ENCODE measurements around the gene KLF7.

KLF7 gene

GRCh38 chr2:207148020-207148419 is 17.7 kb downstream of the KLF7 start:
- DNase-seq = no peak
- no peak for ATAC-seq

- DNase-seq = no peak
- peak; percentile 5 for ATAC-seq
Observed at GRCh38 chr2:207144173-207144785, 21.5 kb downstream of the KLF7 start.

- DNase-seq (peak; percentile 66), ATAC-seq (peak; percentile 70)
Observed at GRCh38 chr2:207143215-207144172, 22.3 kb downstream of the KLF7 start.

- peak; percentile 61 for ATAC-seq
- no peak for DNase-seq
Observed at GRCh38 chr2:207142461-207142860, 23.3 kb downstream of the KLF7 start.

GRCh38 chr2:207141386-207141785 is 24.4 kb downstream of the KLF7 start:
- no peak for ATAC-seq
- no peak for DNase-seq

- no peak for DNase-seq
- no peak for ATAC-seq
Observed at GRCh38 chr2:207140265-207140664, 25.5 kb downstream of the KLF7 start.

GRCh38 chr2:207139552-207139951 is 26.2 kb downstream of the KLF7 start:
- no peak for ATAC-seq
- no peak for DNase-seq

- DNase-seq (no peak), ATAC-seq (no peak)
Observed at GRCh38 chr2:207138627-207139297, 27.0 kb downstream of the KLF7 start.

- DNase-seq (no peak), ATAC-seq (no peak)
Observed at GRCh38 chr2:207137596-207138337, 28.0 kb downstream of the KLF7 start.

GRCh38 chr2:207136874-207137273 is 28.9 kb downstream of the KLF7 start:
- ATAC-seq (no peak), DNase-seq (no peak)

GRCh38 chr2:207135801-207136457 is 29.8 kb downstream of the KLF7 start:
- no peak for DNase-seq
- ATAC-seq = no peak

- no peak for ATAC-seq
Observed at GRCh38 chr2:207135340-207135739, 30.4 kb downstream of the KLF7 start.

GRCh38 chr2:207133820-207134519 is 31.8 kb downstream of the KLF7 start:
- DNase-seq = no peak
- no peak for ATAC-seq

More at GRCh38 chr2:207135340-207135739, 30.4 kb downstream of the KLF7 start:
- no peak for DNase-seq

GRCh38 chr2:207133458-207133819 is 32.3 kb downstream of the KLF7 start:
- ATAC-seq = no peak
- no peak for DNase-seq

- ATAC-seq = no peak
Observed at GRCh38 chr2:207132019-207132418, 33.7 kb downstream of the KLF7 start.

GRCh38 chr2:207131594-207131993 is 34.2 kb downstream of the KLF7 start:
- ATAC-seq = no peak
- no peak for DNase-seq

More at GRCh38 chr2:207132019-207132418, 33.7 kb downstream of the KLF7 start:
- no peak for DNase-seq

GRCh38 chr2:207130958-207131521 is 34.7 kb downstream of the KLF7 start:
- DNase-seq = no peak
- no peak for ATAC-seq

GRCh38 chr2:207129821-207130220 is 35.9 kb downstream of the KLF7 start:
- ATAC-seq = no peak
- no peak for DNase-seq

GRCh38 chr2:207128867-207129266 is 36.9 kb downstream of the KLF7 start:
- DNase-seq = no peak
- ATAC-seq = no peak

- DNase-seq (no peak), ATAC-seq (no peak)
Observed at GRCh38 chr2:207126724-207127308, 38.9 kb downstream of the KLF7 start.

Measured in stimulated activated naive CD8-positive, alpha-beta T cell treated with anti-CD3 and anti-CD28 coated beads, Interleukin-15, Interleukin-2, amounts not matched to agents 100 U/mL and 50 U/mL, for 24 hours (primary cell).